Fibroblast of lung (primary cell): ENCODE results near the gene PIK3CB.

Experiments used
- EZH2 ChIP-seq: IDR thresholded peaks from 2 replicates; pipeline ENCODE4 v1.5.1; 2012; ENCODE audit warnings: low read length, control low read depth, mild to moderate bottlenecking; ENCODE audit errors: missing control alignments
- TF ChIP-seq, protein P1 (sequence below), 2 donors: IDR thresholded peaks in 1 of 2; conservative IDR thresholded peaks in 1 of 2; 1 replicate in 1 of 2; 2 replicates in 1 of 2; pipeline ENCODE4 v1.5.1; 2011 to 2012; ENCODE audit warnings: low read length in 2 of 2, control low read depth in 1 of 2, inconsistent platforms in 1 of 2, low read depth in 1 of 2, mild to moderate bottlenecking in 1 of 2

DNA sequence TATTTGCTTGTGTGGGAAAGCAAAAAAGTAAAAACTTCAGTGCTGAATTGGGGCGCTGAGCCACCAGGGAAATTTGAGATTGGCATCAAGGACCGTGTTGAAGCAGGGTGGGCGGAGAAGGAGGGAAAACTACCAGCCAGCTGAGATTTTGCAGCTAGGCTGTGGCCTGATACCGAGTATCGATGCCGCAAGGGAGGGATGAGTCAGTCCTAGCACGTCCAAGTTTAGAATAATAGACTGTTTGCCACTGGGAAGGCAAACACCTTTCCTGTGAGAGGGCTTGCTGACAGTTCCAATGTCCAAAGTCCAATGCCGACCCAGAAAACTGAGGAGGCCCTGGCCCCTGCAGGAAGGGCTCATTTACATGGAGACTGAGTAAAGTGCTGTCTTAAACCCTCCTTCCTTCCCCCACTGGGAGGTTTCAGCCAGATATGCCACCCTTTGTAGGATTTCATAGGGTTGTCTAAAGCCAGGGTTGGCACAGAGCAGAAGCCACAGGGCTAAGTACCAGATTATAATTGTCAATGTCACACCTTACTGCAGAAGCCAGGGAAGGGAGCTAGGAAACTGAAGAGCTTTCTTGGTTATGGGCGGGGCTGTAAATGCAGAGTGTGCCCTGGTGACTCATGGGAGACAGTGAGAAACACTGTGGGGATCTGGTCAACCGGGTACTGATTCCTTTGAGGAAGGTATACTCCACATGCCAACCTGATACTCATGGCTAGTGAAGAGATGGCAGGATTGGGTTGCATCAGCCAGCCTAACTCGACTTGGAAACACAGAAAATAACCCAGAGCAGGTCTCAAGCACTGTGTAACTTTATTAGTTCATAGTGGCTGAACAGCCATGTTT is 28.4 kb upstream of the PIK3CB start:
- TF ChIP-seq, protein P1, sequence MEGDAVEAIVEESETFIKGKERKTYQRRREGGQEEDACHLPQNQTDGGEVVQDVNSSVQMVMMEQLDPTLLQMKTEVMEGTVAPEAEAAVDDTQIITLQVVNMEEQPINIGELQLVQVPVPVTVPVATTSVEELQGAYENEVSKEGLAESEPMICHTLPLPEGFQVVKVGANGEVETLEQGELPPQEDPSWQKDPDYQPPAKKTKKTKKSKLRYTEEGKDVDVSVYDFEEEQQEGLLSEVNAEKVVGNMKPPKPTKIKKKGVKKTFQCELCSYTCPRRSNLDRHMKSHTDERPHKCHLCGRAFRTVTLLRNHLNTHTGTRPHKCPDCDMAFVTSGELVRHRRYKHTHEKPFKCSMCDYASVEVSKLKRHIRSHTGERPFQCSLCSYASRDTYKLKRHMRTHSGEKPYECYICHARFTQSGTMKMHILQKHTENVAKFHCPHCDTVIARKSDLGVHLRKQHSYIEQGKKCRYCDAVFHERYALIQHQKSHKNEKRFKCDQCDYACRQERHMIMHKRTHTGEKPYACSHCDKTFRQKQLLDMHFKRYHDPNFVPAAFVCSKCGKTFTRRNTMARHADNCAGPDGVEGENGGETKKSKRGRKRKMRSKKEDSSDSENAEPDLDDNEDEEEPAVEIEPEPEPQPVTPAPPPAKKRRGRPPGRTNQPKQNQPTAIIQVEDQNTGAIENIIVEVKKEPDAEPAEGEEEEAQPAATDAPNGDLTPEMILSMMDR (conservative IDR thresholded peaks at IDR 0.05 in 1 of 2, IDR thresholded peaks at IDR 0.05 in 1 of 2; ENCODE audit: low read depth in 1 of 2, low read length in 2 of 2): no peak
- no peak for TF ChIP-seq EZH2
